ENCODE measurements around the gene ATP5F1E.

DNA sequence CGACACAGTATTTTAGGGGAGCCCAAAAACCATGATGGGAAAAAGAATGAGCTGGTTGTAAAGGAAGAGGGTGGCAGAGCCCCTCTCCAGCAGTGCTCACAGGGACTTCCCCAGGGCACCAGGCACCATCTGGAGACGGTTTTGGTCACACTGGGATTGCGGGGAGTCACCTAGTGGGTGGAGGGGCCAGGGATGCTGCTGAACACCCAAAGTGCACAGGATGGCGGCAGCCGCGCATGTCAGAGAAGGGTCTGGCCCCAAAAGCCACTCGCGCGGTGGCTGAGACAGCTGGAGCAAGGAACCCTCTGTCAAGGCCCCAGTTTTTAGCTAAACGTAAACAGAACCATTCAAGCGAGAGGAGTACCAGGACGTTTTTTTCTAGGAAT is 35.9 kb downstream of the ATP5F1E start:
- no peak for TF ChIP-seq EZH2phosphoT487 (IDR thresholded peaks at IDR 0.05; ENCODE audit: borderline replicate concordance)
- TF ChIP-seq, protein P1, sequence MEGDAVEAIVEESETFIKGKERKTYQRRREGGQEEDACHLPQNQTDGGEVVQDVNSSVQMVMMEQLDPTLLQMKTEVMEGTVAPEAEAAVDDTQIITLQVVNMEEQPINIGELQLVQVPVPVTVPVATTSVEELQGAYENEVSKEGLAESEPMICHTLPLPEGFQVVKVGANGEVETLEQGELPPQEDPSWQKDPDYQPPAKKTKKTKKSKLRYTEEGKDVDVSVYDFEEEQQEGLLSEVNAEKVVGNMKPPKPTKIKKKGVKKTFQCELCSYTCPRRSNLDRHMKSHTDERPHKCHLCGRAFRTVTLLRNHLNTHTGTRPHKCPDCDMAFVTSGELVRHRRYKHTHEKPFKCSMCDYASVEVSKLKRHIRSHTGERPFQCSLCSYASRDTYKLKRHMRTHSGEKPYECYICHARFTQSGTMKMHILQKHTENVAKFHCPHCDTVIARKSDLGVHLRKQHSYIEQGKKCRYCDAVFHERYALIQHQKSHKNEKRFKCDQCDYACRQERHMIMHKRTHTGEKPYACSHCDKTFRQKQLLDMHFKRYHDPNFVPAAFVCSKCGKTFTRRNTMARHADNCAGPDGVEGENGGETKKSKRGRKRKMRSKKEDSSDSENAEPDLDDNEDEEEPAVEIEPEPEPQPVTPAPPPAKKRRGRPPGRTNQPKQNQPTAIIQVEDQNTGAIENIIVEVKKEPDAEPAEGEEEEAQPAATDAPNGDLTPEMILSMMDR (conservative IDR thresholded peaks at IDR 0.05; ENCODE audit: low read length), result no peak
